ENCODE data around the gene RAI14.

- TF ChIP-seq CTCF (conservative IDR thresholded peaks at IDR 0.05) (no peak), ZFX (IDR thresholded peaks at IDR 0.05) (no peak)
These were observed 170.2 kb downstream of the RAI14 start for GRCh38 chr5:34826347-34826746.

Data from C4-2B (cell line).